NCI-H1436 (cell line): ENCODE results near the gene UBA52.
A peak's percentile ranks its signal among the peaks of the same experiment; 100 is the strongest.

ENCODE experiments used
- DNase-seq: peaks from one replicate; lab custom pipeline; 2025; lab: John Stamatoyannopoulos, UW

UBA52 gene

DNA sequence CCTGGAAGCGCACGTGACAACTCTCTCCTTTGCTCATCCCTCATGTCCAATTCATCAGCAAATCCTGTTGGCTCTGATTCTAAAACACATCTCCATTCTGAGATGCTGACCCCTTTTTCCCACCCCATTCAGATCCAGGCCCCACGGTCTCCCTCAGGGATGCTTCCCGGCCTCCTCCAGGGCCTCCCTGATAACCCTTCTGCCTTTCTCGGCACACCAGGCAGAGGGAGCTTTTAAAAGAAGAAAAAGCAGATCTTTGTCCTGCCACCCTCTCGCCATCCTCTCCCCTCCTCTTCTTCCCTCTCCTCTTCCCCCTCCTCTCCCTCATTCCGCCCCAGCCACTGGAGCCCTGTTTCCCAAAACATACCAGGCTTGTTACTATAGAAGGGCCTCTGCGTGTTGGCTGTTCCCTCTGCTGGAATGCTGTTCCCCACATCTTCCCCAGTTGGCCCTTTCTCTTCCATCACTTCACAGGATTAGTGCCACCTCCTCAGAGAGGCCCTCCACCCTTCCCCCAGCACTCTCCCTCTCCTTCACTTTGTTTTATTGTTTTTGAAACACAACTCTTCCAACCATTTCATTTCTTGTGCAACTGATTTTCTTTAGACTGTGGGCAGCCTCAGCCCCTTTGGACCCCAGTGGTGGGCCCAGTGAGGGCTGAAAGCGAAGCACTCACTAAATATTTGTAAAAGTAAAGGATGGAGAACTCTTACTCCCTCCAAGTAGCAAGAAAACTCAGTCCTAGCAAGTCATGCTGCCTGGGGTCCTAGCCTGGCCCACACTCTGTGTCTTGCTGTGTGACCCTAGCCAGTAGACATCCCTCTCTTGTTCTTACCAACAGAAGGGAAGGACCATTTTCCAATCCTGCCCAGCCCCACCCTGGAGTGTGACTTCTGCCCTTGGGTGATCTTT is 37.4 kb downstream of the UBA52 start:
- no peak for DNase-seq

DNA sequence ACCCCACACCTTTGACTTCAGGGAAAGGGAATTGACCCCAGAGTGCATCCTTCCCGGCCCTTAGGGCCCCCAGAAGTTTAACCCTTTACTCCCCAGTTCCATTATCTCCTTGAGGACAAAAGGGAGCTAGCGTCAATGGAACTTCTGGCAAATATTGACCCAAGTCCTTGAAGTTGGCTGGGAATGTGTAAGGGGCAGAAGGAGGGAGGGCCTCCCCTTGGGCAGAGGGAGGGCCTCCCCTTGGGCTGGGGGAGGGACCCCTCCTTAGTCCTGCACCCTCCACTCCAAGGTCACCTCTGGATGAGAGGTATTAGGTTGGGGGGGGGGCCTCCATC is 38.0 kb downstream of the UBA52 start:
- no peak for DNase-seq

DNA sequence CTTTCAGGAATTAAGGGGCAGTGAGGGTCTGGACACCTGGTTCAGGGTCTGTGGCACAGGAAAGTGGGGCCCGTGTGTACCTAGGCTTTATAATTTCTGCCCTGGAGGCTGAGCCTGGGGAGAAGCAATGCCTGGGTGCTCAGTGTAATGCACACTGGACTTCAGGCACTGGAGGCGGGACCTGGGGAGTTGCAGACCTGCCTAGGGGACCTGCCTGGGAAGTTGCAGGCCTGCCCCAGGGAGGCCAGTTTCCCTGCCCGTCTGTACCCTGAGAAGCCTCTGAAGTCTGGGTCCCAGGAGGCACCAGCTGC is 38.5 kb downstream of the UBA52 start:
- no peak for DNase-seq

DNA sequence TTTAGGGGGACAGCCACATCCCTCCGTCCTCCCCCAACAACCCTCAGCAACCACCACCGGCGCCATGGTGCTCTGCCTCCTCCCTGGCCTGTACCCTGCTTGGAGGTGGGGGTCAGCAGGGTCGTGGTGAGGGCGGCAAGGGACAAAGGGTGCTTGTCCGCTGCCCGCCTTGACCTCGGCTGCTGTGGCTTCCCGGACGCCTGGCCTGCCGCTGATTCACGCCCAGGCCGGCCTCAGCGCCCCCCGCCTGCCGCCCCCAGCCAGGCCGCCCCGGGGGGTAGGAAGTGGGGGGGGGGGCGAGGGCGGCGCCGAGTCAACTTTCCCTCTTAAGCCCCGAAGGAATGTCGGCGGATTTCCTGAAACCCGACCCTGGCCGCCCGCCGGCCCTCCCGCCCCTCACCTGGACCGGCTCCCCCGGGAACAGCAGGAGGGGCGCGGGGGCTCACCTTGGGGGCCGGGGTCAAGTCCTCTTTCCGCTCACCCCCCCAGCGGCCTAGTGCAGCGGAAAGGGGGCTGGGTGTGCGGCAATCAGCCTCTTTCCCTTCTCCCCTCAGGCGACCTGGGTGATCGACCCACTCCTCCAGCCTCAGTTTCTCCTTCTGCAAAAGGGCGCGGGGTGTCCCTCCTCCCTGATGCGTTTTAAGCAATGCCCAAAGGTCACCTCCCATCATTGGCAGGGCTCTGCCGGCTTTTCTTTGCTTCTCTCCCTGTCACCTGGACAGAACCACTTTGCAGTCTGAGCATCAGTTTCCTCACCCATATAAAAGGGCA is 39.1 kb downstream of the UBA52 start:
- no peak for DNase-seq

DNA sequence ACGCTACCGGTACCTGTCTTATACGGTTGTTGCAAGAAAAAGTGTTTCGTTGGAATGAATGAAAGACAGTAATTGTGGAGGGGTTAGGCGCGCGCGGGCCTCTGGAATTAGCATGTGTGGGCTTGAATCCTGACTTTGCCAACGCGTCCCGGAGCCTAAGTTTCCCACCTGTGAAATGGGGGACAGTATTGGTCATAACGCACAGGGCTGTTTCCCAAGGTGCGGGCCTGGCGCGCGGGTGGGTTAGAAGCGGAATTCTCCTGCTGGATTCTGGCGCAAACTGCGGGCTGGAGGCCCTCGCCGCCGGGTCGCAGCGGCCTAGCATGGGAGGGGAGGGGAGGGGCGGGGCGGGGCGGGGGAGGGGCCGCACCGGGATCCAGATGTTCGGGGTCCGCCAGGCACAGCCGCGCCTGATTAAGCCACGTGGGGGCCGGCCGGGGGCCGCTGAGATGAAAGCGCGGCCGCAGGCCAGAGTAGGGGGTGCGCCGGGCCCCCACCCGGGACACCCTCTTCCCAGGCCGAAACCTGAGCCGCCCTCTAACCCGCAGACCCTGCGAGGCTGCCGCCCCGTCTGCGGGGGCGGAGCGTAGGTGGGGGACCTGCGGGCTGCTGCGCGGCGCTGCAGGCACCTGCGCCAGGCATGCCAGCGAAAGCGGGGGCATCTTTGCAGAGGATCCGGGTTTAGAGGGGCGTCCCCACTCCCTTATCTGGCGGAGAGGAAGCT is 39.8 kb downstream of the UBA52 start:
- no peak for DNase-seq

DNA sequence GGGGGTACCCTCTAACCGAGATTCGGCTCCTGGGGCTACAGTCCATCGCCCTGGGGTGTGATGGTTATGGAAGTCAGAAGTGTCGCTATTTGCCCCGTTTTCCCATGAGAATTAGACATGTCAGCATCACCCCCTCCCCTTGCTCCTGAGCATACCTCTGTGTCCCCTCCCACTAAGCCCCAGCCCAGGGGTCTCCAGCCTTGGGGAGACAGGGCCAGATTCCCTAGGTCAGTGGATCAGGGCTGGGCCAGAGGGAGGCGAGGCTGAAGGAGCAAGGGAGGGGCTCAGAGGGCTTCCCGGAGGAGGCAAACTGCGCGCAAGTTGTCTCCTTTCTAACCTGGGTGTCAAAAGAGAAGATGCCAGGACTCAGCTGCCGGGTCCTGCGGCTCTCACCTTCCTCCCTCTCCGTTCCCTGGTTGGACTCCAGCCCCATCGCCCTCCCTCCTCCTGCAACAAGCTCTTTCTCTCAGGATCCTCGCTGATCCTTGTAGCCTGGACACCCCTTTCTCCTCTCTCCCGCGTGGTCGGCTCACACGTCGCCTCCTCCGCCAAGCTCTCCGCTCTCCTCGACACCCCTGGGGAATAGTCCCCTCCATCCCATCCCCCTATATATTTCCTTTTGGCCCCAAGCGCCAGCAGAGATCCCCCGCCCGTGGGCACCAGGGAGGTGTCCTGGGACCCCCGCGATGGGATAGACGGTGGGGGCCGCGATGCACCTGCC is 40.6 kb downstream of the UBA52 start:
- peak; percentile 38 for DNase-seq

DNA sequence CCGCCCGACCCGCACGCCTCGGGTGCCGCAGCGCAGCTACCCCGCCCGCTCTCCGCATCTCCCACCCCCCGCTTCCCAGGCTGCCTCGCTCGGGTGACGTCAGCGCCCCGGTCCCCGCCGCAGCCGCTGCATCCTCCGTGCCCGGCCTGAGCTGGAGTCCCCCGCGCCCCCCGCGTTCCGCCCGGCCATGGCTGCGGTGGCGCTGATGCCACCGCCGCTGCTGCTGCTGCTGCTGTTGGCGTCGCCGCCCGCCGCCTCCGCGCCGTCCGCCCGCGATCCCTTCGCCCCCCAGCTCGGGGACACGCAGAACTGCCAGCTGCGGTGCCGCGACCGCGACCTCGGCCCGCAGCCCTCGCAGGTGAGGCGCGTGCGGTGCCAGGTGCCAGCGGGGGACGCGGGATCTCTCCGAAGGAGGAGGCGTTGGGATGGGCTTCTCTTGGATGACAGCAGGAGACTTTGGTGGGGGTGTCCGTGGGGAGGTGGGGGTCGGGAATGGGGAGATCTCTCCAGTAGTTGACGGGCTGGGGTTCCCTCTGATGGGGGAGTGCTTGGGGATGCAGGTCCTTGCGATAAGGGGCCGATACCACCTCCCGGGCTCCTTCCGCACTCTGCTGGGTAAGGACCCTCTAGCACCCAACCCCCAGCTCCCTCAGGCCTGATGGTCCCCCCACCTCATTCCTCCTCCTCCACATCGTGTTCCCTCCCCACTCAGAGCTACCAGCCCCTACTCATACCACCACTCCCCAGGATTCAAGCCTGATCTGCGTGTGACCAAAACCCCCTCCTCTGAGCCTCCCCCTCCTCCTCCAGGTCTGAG is 41.3 kb downstream of the UBA52 start, which contains the start of gene TMEM59L:
TSS of gene TMEM59L (plus strand) at position 99 of the 817 bp plus-strand sequence. CDS start at position 188, 89 bp downstream.
- DNase-seq, result peak; percentile 40

DNA sequence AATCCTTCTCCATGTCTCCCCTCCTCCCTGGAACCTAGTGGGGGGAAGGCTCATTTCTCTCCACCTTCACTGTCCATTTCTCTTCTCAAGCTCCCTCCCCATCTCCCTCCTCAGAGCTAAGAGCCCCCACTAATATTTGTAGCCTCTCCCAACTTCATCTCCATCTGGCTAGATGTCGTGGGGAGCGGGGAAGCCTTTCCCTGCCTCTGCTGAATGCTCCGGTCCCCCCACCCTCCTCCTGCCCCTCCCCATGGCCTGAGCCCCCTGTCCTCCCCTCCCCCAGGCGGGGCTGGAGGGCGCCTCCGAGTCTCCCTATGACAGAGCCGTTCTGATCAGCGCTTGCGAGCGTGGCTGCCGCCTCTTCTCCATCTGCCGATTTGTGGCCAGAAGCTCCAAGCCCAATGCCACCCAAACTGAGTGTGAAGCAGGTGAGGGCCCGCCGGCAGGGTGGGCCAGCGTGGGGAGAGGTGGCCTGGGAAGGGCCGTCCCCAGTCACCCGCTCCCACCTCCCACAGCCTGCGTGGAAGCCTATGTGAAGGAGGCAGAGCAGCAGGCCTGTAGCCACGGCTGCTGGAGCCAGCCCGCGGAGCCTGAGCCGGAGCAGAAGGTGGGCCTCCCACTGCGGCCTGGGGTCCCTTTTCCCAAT is 42.1 kb downstream of the UBA52 start:
- no peak for DNase-seq

DNA sequence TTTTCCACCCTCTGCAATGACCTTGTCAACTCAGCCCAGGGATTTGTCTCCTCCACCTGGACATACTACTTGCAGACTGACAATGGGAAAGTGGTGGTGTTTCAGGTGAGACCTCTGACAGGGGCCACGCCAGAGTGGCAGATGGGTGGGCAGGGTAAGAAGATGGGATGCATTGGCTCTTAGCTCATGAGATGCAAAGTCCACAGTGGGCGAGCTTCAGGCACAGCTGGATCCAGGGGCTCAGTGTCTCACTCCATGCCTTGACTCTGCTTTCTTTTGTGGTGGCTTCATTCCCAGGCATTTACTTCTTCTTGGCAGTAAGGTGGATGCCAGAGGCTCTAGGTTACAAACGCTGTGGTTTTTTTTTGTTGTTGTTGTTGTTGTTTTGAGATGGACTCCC is 44.4 kb downstream of the UBA52 start:
- DNase-seq, result no peak

DNA sequence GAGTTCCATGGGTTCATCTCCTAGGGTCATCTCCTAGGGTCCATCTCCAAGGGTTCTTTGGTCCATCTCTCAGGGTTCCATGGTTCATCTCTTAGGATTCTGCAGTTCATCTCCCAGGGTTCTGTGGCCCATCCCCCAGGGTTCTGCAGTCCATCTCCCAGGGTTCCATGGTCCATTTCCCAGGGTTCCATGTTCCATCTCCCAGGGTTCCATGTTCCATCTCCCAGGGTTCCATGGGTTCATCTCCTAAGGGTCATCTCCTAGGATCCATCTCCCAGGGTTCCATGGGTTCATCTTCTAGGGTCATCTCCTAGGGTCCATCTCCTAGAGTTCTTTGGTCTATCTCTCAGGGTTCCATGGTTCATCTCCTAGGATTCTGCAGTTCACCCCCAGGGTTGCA is 45.9 kb downstream of the UBA52 start:
- no peak for DNase-seq

DNA sequence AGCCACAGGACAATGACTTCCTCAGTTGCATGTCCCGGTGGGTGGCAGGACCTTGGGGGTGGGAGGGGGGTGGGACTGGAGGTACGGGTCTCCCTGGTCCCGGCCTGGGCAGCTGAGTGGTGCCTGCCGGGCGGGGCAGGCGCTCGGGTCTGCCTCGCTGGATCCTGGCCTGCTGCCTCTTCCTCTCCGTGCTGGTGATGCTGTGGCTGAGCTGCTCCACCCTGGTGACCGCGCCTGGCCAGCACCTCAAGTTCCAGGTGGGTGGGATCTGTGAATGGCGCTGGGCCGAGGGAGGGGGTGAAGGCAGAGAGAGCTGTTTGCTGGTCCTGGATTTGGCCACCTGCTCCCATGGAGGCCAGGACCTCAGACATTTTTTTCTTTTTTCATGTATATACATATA is 46.6 kb downstream of the UBA52 start:
- DNase-seq, result no peak

DNA sequence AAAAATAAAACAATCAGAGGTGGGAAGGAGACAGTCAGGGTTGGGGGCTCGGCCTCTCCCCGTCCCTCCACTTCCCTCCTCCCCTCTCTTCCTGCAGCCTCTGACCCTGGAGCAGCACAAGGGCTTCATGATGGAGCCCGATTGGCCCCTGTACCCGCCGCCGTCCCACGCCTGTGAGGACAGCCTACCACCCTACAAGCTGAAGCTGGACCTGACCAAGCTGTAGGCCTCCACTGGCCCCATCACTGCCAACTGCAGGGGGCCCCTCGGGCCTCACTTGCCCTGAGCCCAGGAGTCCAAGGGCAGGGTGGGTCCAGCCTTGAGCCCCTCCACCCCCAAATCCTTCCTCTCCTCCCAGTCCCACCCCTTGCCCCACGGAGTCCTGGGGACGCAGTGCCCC is 48.7 kb downstream of the UBA52 start:
- no peak for DNase-seq

DNA sequence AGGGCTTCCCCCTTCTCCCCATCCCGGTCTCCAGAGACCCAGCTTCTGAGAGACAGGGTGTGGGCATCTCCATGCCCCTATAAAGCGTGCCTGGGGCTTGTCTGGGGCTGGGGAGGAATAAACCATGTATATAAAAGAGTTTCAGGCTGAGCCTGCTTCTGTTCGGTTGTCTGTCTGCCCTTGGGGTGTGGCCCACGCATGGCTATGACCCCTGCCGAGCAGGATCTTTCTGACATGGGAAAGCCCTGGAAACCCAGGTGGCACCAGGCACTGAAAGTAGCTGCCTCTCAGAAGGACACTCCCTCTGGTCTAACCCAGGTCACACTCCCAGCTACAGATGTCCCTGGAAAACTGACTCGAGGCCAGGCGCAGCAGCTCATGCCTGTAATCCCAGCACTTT is 49.2 kb downstream of the UBA52 start:
- DNase-seq, result no peak

DNA sequence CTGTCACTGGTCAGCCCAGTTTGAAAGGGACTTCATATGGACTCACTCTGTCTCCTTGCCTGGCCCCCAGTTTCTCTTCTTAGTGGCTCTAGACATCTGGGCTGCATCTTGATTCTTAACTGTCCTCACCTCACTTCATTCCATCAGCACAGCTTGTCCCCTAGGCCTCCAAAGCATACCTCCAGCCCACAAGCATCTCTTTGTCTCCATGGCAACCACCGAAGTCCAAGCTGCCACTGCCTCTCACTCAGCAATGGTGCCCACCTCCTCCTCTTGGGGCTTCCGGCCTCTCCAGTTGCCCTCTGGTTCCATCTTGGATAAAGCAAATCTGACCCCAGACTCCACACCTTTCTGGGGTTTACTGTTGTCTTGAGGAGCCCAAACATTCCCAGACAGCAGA is 55.2 kb downstream of the UBA52 start:
- no peak for DNase-seq
